Stomach (tissue), 9 donors: Measurements from ENCODE around the gene AARSD1. TPM values are rescaled to one million over a fixed set of nuclear protein-coding genes. Genes with fewer than 3 reads are reported as not detected.
A peak's percentile ranks its signal among the peaks of the same experiment; 100 is the strongest.

Experiments
- DNase-seq, 2 donors: peaks; one replicate each; pipeline versions ENCODE4 v3.0.0 to v3.0.0-alpha.2; 2013 to 2019
- H3K27ac ChIP-seq, 5 donors: fragments of 200-600 bp in 4 of 5; sonication (generic) in 4 of 5; one replicate each; pipeline ENCODE4 v1.5.1; 2013 to 2019; ENCODE audit warnings: mild to moderate bottlenecking in 1 of 5, moderate library complexity in 1 of 5
- H3K27me3 ChIP-seq, 3 donors: fragments of 200-600 bp; sonication (generic); one replicate each; pipeline ENCODE4 v1.5.1; 2017 to 2019; ENCODE audit warnings: mixed run types in 1 of 3
- H3K36me3 ChIP-seq, 4 donors: fragments of 200-600 bp; sonication (generic); 1 replicate in 3 of 4; 2 replicates in 1 of 4; pipeline ENCODE4 v1.5.1; 2016 to 2019
- H3K4me1 ChIP-seq, 4 donors: fragments of 200-600 bp; sonication (generic); one replicate each; pipeline ENCODE4 v1.5.1; 2016 to 2019
- H3K4me3 ChIP-seq, 4 donors: fragments of 200-600 bp; sonication (generic) in 3 of 4; one replicate each; pipeline ENCODE4 v1.5.1; 2016 to 2019; ENCODE audit warnings: mild to moderate bottlenecking in 1 of 4
- H3K9me3 ChIP-seq, 4 donors: fragments of 200-600 bp; sonication (generic); one replicate each; pipeline ENCODE4 v1.5.1; 2016 to 2019
- CTCF ChIP-seq, 7 experiments: fragments of 450-650 bp in 4 of 7; fragments of 200-600 bp in 3 of 7; sonication (generic) in 3 of 7; IDR thresholded peaks; one replicate each; pipeline ENCODE4 v1.5.1; 2016 to 2019; ENCODE audit warnings: antibody characterized with exemption in 7 of 7, control low read depth in 2 of 7, mild to moderate bottlenecking in 1 of 7
- EP300 ChIP-seq: sonication (generic); formaldehyde crosslinking; IDR thresholded peaks from one replicate; pipeline ENCODE4 v1.6.1; 2017; ENCODE audit warnings: antibody characterized with exemption
- POLR2A ChIP-seq, 4 donors: fragments of 450-650 bp; IDR thresholded peaks; one replicate each; pipeline ENCODE4 v1.6.1; 2016; ENCODE audit warnings: antibody characterized with exemption in 4 of 4, control low read depth in 2 of 4, mild to moderate bottlenecking in 1 of 4, moderate library complexity in 1 of 4
- POLR2AphosphoS5 ChIP-seq, 3 donors: sonication (generic); formaldehyde crosslinking; IDR thresholded peaks; one replicate each; pipeline ENCODE4 v1.6.1; 2016; ENCODE audit warnings: antibody characterized with exemption in 3 of 3
- WGBS, 5 donors: extraction: QIAGEN DNeasy Blood & Tissue Kit in 3 of 5; methylation state at CpG; one replicate each; pipeline versions ENCODE4 v1.1.5 to v1.1.7; 2013 to 2018; 5-methylcytosine and 5-hydroxymethylcytosine counted together
- intact Hi-C: fragments of 100-400 bp; cut with DNase I; formaldehyde crosslinking; loops from one replicate; pipeline ENCODE4 v1.15.1; 2023; ENCODE audit warnings: low total_unique reads
- polyA plus RNA-seq, 3 donors: library from polyadenylated mRNA; stranded (reverse); fragments of 200-250 nt; gene quantifications; one replicate each; pipeline ENCODE4 v1.2.3, GENCODE V29; 2013
- total RNA-seq, 5 donors: library from RNA; depleted of rRNA; stranded (reverse); fragments of >200 nt; gene quantifications; one replicate each; pipeline versions ENCODE4 v1.1.0 to v1.2.3, GENCODE V29; 2014 to 2016
- donor health status: healthy with polysubstance abuse.
- donor health status: Bipolar disorder and iron deficiency.
- donor health status: healthy.

Gene AARSD1
- total and polyA plus RNA-seq, 8 donors, result 6.4 to 64.0 (median 35.6) TPM

GRCh38 chr17:42944211-42944610 is 20.0 kb downstream of the AARSD1 start:
- DNase-seq, result no peak
- 36 to 53% (median 40%) methylated on average over 3 of the region's 3 CpGs for WGBS, 5 donors
- Histone ChIP-seq H3K27me3 (no peaks in the 10 kb centered on the region), H3K36me3 (peaks cover 4 to 15% (median 13%) of the 10 kb centered on the region in 4 donors), H3K4me1 (peaks cover 0 to 15% (median 0%) of the 10 kb centered on the region in 4 donors), H3K4me3 (no peak overlapping the region), H3K27ac (no peak overlapping the region), H3K9me3 (no peaks in the 10 kb centered on the region)
- intact Hi-C loops, result loop anchor here (5.0 kb wide), 1 partner anchor 97 kb away; no protein-coding TSS in a partner anchor
- no peak for TF ChIP-seq POLR2AphosphoS5 (IDR thresholded peaks at IDR 0.05)
- no peak for TF ChIP-seq EP300
- TF ChIP-seq CTCF (IDR thresholded peaks at IDR 0.05), result no peak
- no peak for TF ChIP-seq POLR2A (IDR thresholded peaks at IDR 0.05)

- Histone ChIP-seq H3K4me1 (peaks cover 0 to 7% (median 0%) of the 10 kb centered on the region in 4 donors), H3K4me3 (no peak overlapping the region), H3K9me3 (no peaks in the 10 kb centered on the region), H3K27ac (no peak overlapping the region), H3K36me3 (no peaks in the 10 kb centered on the region), H3K27me3 (no peaks in the 10 kb centered on the region)
- intact Hi-C loops, result no loop called here
- peak in 1 of 2 donors; percentile 82 for DNase-seq
- TF ChIP-seq CTCF (IDR thresholded peaks at IDR 0.05), result peak in 5 of 7 experiments; percentile 23 to 60 (median 42)
- TF ChIP-seq POLR2A (IDR thresholded peaks at IDR 0.05), result no peak
- 33 to 40% (median 35%) methylated on average over 9 of the region's 9 CpGs for WGBS, 5 donors
Observed at GRCh38 chr17:42937712-42938596, 26.3 kb downstream of the AARSD1 start.

- intact Hi-C loops, result no loop called here
- WGBS, 5 donors, result 87 to 100% (median 92%) methylated on average over 1 of the region's 1 CpG
Observed at GRCh38 chr17:42929497-42929844, 34.8 kb downstream of the AARSD1 start.

More at GRCh38 chr17:42929497-42929844, 34.8 kb downstream of the AARSD1 start:
- Histone ChIP-seq H3K4me3 (no peak overlapping the region), H3K27me3 (no peaks in the 10 kb centered on the region), H3K9me3 (no peaks in the 10 kb centered on the region), H3K36me3 (no peaks in the 10 kb centered on the region), H3K4me1 (peaks cover 6 to 17% (median 10%) of the 10 kb centered on the region in 4 donors), H3K27ac (peak overlapping the region in 3 of 5 donors; percentile 75 to 87 (median 84))
- TF ChIP-seq POLR2A (IDR thresholded peaks at IDR 0.05), result no peak
- no peak for TF ChIP-seq EP300
- TF ChIP-seq CTCF (IDR thresholded peaks at IDR 0.05), result no peak
- TF ChIP-seq POLR2AphosphoS5 (IDR thresholded peaks at IDR 0.05), result no peak
- DNase-seq, result no peak
